Left hindlimb (tissue), 1 donor: ENCODE data around the gene HAGH.

Source experiments
- DNase-seq: peaks from one replicate; pipeline ENCODE4 v3.0.0-alpha.2; 2018

Gene HAGH

GRCh38 chr16:1786242-1787055 is 40.2 kb downstream of the HAGH start:
- no peak for DNase-seq

GRCh38 chr16:1785846-1786170 is 40.8 kb downstream of the HAGH start:
- DNase-seq: no peak

- no peak for DNase-seq
Measured at GRCh38 chr16:1784977-1785845, 41.4 kb downstream of the HAGH start.

GRCh38 chr16:1782408-1783264 is 44.0 kb downstream of the HAGH start, which contains the start of the genes NUBP2 and SPSB3:
NUBP2 (plus strand) TSS chr16:1782960; CDS start chr16:1783021, 61 bp downstream.
SPSB3 (minus strand) TSS chr16:1782571; CDS start chr16:1781483, 1,088 bp downstream.
- DNase-seq: peak; percentile 100

GRCh38 chr16:1781758-1782407 is 44.7 kb downstream of the HAGH start:
- DNase-seq: peak; percentile 34

- no peak for DNase-seq
Measured at GRCh38 chr16:1781254-1781653, 45.4 kb downstream of the HAGH start.

- no peak for DNase-seq
Measured at GRCh38 chr16:1780677-1781072, 46.0 kb downstream of the HAGH start.

- DNase-seq: peak; percentile 41
Measured at GRCh38 chr16:1779741-1780676, 46.6 kb downstream of the HAGH start.

- no peak for DNase-seq
Measured at GRCh38 chr16:1779234-1779701, 47.4 kb downstream of the HAGH start.

- no peak for DNase-seq
Measured at GRCh38 chr16:1778200-1779179, 48.1 kb downstream of the HAGH start.

GRCh38 chr16:1777375-1778199 is 49.0 kb downstream of the HAGH start:
- DNase-seq: peak; percentile 34

- DNase-seq: no peak
Measured at GRCh38 chr16:1776991-1777374, 49.6 kb downstream of the HAGH start.

GRCh38 chr16:1776672-1776955 is 50.0 kb downstream of the HAGH start:
- no peak for DNase-seq

GRCh38 chr16:1775846-1776671 is 50.6 kb downstream of the HAGH start:
- no peak for DNase-seq

- peak; percentile 31 for DNase-seq
Measured at GRCh38 chr16:1775006-1775845, 51.4 kb downstream of the HAGH start.

GRCh38 chr16:1774448-1774780 is 52.2 kb downstream of the HAGH start:
- DNase-seq: no peak

- DNase-seq: peak; percentile 22
Measured at GRCh38 chr16:1773703-1774447, 52.8 kb downstream of the HAGH start.
